Activated CD8-positive, alpha-beta memory T cell treated with anti-CD3 and anti-CD28 coated beads for 48 hours (primary cell): Measurements from ENCODE around the gene LRRK1.

ENCODE experiments used
- DNase-seq, 3 experiments: peaks; one replicate each; pipeline ENCODE4 v3.0.0-alpha.2; 2020; ENCODE audit warnings: low read depth in 2 of 3, low spot score in 2 of 3

Gene LRRK1

DNA sequence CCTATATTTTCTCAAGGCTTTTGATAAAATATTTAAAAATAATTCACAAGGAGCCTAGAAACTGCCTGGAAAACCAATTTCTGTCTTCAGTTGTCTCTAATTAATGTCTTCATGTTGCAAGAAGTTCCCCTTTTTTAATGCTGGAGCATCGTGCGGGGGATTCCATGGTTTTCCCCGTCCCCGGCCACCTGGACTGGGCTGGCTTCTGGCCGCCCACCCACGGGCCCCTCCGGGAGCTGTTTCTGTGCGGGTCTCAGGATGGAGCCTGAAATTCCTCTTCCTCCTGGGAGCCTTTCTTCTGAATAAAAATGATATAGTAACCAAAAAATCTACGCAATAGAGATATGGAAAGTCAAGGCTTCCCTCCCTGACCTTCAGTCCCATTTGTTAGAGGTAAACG lies 8.1 kb upstream of the LRRK1 start:
- DNase-seq, result no peak

- DNase-seq, result no peak
Observed at GRCh38 chr15:100913961-100914360, 5.2 kb upstream of the LRRK1 start.

DNA sequence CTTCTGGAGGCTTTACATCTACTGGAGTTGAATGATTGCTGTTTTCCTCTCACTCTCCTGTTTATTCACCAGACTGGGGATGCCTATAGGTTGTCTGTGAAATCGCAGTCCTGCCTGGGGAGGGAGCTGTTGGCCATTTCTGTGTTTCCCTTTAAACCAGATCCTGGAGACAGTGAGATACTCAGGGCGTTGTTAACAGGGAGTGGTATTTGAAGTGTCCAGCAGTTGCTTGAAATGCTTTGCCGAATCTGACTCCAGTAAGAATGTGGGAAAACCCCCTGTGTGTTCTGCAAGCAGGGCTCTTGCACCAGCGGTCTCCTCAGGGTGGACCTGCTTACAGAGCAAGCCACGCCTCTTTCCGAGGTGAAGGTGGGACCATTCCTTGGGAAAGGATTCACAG lies 4.3 kb upstream of the LRRK1 start:
- DNase-seq, result no peak

- peak; percentile 46 to 52 (median 52) for DNase-seq
Observed at GRCh38 chr15:100918034-100918689, 995 bp upstream of the LRRK1 start.

GRCh38 chr15:100919481-100920405 lies 586 bp downstream of the LRRK1 start:
- DNase-seq, result no peak

- DNase-seq, result no peak
Observed at GRCh38 chr15:100920516-100921135, 1.5 kb downstream of the LRRK1 start.

- no peak for DNase-seq
Observed at GRCh38 chr15:100922192-100923040, 3.3 kb downstream of the LRRK1 start.

- DNase-seq, result no peak
Observed at GRCh38 chr15:100923076-100923475, 3.9 kb downstream of the LRRK1 start.

GRCh38 chr15:100923902-100924301 lies 4.7 kb downstream of the LRRK1 start:
- DNase-seq, result no peak

- DNase-seq, result no peak
Observed at GRCh38 chr15:100924436-100924835, 5.3 kb downstream of the LRRK1 start.

GRCh38 chr15:100925480-100925879 lies 6.3 kb downstream of the LRRK1 start:
- DNase-seq, result no peak

GRCh38 chr15:100926258-100926657 lies 7.1 kb downstream of the LRRK1 start:
- no peak for DNase-seq

GRCh38 chr15:100926971-100927756 lies 8.0 kb downstream of the LRRK1 start:
- DNase-seq, result no peak

DNA sequence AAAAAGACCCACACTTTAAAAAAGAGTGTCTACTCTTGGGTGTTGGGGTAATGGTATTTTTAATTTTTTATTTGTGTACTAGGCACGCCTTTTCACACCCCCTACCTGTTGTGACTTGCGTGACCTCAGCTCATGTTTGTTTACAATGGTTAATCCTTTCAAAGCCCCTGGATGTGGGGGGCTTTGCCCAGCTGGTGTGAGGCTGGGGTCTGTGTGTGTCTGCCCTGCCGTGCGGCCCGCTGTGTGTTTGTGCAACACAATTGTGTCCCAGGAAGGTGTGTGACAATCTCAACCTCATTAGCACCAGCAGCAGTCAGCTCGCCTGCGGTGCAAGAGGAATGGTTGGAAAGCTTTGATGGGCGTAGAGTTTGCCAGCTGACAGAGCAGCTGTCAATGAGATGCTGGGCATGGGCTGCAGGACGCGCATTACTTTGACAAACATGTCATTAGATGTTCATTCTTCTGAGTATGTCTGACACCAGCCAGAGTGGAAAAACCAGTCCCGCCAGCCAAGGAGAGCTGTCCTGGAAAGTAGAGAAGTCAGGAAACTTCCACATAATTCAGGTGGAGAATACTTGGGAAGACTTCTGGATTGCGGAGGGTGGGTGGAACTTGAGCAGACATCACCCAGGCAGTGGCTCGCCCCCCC lies 9.6 kb downstream of the LRRK1 start:
- DNase-seq, result no peak

- DNase-seq, result no peak
Observed at GRCh38 chr15:100929641-100930042, 10.5 kb downstream of the LRRK1 start.

DNA sequence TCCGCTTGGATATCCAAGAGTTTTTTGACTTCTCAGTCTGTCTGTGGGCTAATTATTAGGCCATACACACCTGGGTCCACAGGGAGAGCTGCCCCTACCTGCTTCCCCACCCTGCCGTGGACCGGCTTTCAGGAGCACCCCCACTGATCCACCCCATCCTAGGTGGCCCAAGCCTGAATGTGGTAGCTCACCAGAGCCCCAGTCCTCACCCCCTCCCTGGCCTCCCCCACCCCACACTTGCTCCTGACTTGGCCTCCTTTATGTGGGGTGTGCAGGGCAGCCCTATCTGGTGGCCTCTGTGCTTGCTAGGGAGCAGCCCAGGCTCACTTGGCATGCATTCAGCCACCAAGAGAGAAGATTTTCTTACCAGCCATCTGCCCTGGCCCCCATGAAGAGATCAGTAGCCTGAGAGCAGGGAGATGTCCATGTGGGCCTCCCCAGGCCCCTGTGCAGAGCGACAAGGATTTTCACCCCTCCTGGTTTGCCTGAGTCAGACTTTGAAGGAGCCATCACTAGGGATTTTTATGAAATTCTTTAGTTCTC lies 11.2 kb downstream of the LRRK1 start:
- no peak for DNase-seq

DNA sequence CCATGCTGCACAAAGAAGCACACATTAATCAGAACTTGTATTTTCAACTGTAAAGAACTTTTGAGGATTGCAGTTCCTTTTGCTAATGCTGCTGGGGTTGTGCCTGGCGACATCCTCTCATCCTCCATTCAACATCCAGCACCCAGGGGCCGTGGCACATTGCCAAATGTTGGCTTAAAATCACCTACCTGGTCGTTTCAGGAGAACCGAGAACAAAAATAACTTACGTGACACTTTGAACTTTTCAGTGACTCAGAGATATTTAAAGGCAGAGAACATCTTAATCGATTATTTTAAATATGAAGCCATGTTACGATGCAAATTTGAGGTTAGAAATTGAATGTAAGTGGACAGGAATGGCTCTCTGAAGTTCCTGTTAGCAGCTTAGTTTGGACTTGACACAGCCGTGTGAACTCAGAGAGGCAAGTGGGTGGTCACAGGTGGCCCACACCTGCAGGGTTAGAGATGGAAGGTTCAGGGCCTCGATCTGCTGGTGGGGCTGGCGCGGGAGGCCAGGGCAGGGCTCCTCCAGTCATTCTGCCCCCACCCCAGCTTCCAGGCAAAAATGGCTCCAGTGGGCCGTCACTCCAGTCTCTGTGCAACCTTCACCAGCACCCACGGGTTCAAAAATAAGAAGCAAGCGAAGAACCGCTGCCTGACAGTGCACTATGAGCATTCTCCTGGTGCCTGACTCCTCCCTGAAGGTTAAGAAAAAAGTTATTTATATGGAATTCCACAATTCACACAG lies 12.2 kb downstream of the LRRK1 start:
- DNase-seq, result no peak

- no peak for DNase-seq
Observed at GRCh38 chr15:100932676-100933348, 13.7 kb downstream of the LRRK1 start.
